GM19193 (cell line): ENCODE measurements around the gene OR2V1.

Experiments
- POLR2A ChIP-seq: IDR thresholded peaks from 4 replicates; pipeline ENCODE4 v1.6.1; 2011; ENCODE audit not compliant: insufficient read depth, insufficient read length; ENCODE audit errors: extremely low read depth

OR2V1 gene

DNA sequence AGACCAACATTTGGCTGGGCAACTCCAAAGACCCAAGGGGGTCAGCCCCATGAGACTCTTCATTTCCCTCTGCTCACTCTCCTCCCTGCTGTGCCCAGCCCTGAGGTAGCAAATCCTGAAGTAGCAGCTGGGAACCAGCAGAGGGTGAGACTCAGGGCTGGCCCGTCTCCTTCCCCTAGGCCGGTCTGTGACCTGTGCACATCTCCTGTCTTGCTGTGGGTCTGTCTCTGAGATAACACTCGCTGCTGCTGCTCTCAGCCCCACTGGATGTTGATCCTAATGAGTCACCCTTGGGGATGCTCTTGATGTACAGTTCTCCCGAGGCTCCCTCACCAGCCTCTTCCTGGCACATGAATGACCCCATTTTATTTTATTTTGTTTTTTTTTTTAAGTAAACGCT lies 7.3 kb upstream of the OR2V1 start:
- TF ChIP-seq POLR2A, result no peak

DNA sequence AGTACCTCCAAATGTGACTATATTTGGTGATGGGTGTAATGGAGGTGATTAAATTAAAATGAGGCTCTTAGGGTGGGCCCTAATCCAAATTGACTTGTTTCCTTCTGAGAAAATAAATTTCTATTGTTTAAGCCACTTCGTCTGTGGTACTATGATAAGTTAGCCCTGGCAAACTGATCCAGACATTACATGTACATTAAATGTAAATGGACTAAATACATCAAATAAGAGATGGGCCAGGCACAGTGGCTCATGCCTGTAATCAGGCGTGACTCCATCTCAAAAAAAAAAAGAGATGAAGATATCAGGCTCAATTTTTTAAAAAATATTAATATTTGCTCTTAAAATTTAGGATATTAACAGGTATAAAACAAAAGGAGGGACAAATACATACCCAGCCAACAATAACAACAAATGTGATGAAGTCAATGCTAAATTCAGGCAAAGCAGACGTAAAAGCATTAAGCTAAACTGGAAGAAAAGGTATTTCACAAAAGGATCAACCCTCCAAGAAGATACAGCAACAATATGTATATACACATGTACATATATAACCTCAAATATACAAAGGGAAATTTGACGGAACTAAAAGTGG lies 5.5 kb upstream of the OR2V1 start:
- no peak for TF ChIP-seq POLR2A

DNA sequence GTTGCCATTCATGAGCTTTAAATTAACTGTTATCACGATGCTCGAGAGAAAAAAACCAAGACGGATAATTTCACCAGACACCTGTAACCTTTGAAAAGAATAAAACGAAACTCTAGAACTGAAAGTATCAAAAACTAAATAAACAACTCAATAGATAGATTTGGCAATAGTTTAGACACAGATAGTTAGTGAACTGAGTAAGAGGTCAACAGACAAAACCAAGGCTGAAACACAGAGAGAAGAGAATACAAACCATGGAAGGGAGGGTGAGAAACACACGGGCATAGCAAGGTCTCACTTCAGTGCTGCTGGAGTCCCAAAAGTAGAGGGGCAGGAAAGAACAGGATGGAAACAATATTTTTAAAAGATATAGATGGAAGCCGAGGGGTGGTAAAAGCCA lies 3.3 kb upstream of the OR2V1 start:
- TF ChIP-seq POLR2A, result no peak

DNA sequence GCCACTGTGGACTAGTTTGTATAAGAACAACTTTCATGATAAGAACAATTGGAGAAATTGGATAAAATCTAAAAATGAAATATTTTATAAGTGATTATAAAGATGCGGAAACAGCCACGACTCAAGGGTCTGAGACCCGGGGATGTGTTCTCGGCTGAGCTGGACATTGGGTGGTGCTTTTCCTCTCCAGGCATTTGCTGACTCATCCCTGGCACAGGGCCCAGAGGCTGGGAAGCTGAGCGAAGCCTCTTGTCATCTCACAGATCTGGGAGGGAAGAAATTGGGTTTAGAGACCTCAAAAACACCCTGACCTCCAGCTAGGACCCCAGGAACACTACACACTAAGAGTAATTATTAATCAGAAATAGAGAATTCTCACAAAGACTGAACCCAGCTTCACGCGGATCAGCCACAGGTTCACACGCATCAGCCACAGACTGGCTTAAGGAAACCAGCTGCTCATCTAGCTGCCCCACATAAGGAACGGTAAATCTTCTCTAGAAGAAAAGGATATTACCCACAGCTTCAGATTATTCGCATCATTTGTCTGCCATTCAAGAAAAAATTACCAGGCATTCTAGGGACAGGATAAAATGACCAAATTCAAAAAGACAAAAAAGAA lies 2.8 kb upstream of the OR2V1 start:
- no peak for TF ChIP-seq POLR2A

DNA sequence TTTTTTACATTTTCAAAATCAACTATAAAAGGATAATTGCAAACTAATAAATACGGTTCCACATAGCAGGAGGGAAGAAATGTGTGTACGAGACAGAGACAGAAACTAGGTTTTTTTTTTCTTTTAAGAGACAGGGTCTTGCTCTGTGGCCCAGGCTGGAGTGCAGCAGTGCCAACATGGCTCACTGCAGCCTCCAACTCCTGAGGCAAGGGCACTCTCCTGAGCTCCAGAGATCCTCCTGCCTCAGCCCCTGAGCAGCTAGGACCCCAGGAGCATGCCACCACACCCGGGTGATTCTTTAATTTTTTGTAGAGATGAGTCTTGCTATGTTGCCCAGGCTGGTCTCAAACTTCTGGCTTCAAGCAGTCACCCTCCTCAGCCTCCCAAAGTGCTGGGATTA lies 2.1 kb upstream of the OR2V1 start:
- TF ChIP-seq POLR2A, result no peak

DNA sequence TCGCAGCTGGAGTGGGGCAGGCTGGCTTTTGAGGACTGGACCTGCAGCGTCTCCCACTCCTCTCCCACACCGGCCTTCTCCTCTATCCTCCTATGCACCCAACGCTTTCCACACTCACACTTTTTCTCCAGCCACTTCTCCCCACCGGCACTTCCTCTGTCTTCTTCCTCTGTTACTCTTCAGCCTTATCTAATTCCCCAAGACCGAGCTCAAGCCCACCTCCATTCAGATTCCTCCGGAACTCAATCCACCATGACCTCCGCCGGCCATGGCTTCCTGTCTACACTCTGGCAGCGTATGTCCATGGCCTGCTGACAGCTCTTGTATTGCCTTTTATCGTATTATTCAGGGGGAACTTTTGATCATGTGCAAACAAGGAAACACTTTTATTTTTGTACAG lies 545 bp upstream of the OR2V1 start:
- no peak for TF ChIP-seq POLR2A

DNA sequence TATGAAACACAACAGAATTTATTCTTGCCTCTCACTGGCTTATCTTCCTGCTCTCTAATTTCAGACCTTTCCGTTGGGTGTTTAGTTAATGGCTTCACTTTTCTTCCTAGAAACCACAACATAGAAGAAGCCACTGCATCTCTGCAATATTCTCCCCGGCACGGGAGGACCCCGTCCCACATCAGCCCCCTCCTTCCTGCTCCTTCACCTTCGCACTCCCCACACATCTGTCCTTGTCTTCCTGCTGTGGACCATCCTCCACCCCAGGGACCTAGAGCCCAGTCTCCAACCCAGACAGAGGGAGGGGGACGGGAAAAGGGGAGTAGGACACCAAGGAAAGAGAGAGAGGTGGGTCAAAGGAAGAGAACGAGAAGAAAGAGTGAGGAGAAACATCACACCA lies 1.4 kb downstream of the OR2V1 start:
- TF ChIP-seq POLR2A, result no peak

DNA sequence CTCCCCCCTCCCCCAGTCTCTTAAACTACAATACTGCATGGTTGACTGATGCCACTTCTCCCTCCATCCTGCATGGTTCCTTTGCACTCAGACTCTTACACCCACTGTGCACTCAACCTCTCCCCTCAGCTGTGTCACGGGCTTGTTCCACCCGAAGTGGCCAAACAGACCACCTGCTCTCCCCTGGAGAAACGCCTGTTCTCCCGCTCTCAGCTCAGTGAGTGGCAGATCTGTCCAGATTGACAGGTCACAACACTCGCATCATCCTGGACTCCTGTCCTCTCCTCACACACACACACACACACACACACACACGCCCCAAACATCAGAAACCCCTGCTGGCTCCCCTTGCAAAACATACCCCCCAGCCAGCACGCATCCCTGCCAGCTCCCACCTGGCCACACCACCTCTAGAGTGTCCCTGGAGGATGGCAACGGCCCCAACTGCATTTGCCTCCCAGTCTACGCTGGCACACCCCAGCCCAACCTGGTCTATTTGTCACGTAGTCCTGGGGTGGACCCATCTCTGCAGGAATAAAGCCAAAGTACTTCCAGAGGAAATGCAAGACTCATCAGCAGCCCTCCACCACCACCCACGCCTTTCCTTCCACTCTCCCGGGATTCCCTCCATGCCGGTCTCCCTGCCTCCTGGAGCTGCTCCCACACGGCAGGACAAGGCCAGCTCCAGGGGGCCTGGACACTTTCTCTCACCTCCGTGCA lies 2.9 kb downstream of the OR2V1 start:
- no peak for TF ChIP-seq POLR2A

DNA sequence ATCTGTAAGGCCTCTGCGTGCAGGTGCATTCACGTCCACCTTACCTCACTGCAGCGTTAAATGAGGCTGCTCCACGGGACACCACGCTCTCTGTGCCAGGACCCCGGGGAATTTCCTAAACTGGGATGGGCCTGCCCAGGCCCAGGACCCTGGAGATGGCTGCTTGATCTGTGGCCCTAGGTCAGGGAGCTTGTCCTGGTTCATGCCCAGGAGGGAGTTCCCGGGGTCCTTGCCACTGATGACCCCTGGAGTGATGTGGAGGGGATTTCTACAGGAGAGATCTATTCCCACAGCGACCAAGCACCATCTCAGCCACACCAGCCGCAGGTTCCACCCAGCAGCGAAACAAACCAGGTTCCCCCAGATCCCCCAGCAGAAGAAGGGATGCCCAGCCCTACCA lies 3.5 kb downstream of the OR2V1 start:
- no peak for TF ChIP-seq POLR2A

DNA sequence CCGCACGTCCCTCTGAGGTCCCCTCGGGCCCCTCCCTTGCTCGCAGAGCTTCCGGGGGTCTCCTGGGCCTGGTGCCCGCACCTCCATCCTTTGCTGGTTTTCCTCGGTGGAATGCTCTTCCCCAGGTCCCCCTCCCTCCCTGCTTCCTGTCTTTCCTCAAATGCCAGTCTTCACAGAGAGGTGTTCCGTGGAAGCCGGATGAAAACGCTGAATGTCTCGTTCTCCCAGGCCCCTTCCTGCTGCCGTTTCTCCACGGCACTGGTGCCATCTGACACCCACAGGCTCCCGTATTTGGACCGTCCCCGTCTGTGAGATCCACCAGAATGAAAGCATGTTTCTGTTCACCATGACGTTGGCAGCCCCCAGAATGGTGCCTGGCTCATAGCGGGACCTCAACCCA lies 4.1 kb downstream of the OR2V1 start:
- TF ChIP-seq POLR2A, result no peak

DNA sequence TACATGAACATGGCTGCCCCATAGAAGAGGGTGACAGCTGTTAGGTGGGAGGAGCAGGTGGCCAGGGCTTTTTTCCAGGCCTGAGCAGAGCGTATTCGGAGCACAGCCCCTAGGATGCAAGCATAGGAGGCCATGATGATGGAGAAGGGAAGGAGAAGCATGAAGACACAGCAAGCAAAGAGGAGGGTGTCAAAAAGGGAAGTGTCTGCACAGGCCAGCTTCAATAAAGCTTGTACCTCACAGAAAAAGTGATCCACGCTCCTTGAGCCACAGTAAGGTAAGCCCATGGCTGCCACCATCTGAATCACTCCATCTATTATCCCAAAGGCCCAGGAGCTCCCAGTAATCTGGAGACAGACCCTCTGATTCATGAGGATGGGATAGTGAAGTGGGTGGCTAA lies 6.4 kb downstream of the OR2V1 start:
- TF ChIP-seq POLR2A, result no peak

DNA sequence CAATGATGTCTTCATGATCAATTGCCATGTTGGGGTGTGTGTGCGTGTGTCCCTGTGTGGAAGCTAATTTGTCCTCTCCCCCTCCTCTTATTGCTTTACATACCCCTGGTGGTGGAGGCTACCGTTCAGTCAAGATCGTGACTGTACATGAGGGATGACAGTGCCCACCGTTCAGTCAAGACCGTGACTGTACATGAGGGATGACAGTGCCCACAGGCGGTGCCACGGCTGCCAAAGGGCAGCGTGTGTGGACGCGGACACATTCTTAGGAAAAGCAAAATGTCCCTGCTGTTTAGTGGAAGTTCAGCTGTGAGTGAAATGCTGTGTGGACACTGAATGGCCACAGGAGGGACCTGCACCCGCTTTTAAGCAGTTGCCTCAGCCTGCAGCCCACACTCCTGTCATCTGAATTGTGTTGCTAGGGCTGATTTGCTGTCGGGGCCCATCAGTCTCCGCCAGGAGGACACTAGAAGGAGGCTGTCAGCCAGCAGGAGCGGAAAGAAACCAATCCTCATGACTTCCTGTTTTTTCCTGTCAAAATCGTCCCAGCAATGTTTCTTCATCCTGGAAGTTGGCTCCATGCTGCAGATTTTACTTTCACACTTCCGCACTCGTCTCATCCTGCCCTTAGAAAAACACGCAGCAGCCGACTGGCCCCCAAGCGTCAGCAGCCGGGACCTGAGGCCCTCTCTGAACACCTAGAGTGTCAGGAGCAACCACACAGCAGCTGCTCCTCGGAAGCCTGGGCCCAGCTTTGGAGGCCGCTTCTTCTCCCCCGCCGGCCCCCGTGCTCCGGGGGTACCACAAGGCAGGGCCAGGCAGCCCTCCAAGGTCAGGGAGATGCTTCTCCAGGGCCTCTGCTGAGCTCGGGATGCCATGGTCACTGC lies 9.1 kb downstream of the OR2V1 start:
- no peak for TF ChIP-seq POLR2A

DNA sequence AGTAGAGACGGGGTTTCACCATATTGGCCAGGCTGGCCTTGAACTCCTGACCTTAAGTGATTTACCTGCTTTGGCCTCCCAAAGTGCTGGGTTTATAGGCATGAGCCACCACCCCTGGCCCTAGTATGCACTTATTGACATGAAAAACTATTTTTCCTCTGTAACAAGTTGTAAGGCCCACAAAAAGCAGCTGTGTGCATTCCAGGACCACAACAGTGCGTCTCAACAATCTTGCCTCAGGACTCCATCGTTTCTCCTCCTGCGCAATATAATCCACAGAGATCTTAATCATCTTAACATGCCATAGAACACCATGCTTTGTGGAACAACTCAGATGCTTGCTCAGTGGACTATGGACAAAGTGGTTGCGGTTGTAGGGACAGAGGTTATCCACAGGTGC lies 10.2 kb downstream of the OR2V1 start:
- no peak for TF ChIP-seq POLR2A

DNA sequence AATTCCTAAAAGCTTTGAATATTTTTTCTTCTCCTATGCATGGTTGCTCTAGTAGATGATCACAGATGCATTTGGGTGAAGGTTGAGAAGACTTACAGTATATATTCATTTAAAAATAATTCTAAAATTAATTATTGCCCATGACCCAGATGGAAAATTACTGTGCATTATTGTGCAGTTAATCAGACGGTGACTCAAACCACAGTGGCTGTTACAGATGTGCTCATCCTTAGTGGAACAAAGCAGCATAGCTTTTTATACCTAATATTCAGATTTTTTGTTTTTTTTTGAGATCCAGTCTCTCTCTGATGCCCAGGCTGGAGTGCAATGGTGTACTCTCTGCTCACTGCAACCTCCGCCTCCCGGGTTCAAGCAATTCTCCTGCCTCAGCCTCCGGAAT lies 10.7 kb downstream of the OR2V1 start:
- TF ChIP-seq POLR2A, result no peak

DNA sequence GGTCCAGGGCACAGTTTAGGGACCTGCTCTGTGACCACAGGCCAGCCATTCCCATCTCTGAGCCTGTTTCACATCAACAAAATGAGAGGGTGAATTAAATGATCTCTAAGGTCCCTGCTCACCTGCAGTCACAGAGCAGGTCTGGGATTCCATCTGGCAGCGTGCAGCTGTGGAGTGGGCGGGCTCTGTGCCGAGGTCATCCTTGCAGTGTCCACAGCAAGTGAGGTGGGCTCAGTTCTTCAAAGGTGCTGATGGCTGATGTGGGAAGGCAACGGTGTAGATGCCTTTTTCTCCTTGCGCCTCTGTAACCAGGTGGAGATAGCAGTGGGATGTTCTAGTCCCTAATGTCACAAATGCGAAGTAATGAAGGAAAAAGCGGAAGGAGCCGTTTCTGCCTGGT lies 11.9 kb downstream of the OR2V1 start:
- no peak for TF ChIP-seq POLR2A
